Mesendoderm (in vitro differentiated cells): Measurements from ENCODE around the gene GET3.

Experiments used
- DNase-seq: peaks from one replicate; pipeline ENCODE4 v3.0.0; 2013
- H2AK5ac ChIP-seq: 2 replicates; pipeline ENCODE4 v1.6.1; 2013; ENCODE audit warnings: low read length, inconsistent platforms
- H2BK120ac ChIP-seq: 2 replicates; pipeline ENCODE4 v1.6.1; 2013; ENCODE audit warnings: low read depth, mild to moderate bottlenecking, low read length, moderate library complexity, mixed read lengths
- H2BK15ac ChIP-seq: replicated peaks from 2 replicates; pipeline ENCODE4 v1.6.1; 2013; ENCODE audit warnings: low read depth, mild to moderate bottlenecking, moderate library complexity
- H2BK5ac ChIP-seq: 2 replicates; pipeline ENCODE4 v1.6.1; 2013; ENCODE audit warnings: low read length, inconsistent platforms
- H3K18ac ChIP-seq: 2 replicates; pipeline ENCODE4 v1.6.1; 2013; ENCODE audit warnings: mild to moderate bottlenecking, low read length, mixed read lengths
- H3K23ac ChIP-seq: one replicate; pipeline ENCODE4 v1.6.1; 2013; ENCODE audit warnings: low read length
- H3K27ac ChIP-seq: 2 replicates; pipeline ENCODE4 v1.5.1; 2013; ENCODE audit warnings: low read depth, mild to moderate bottlenecking, inconsistent platforms, low read length, moderate library complexity
- H3K27me3 ChIP-seq: 2 replicates; pipeline ENCODE4 v1.6.1; 2013; ENCODE audit warnings: low read length, control low read depth, mild to moderate bottlenecking, inconsistent platforms; ENCODE audit not compliant: insufficient read depth, poor library complexity
- H3K36me3 ChIP-seq: 2 replicates; pipeline ENCODE4 v1.6.1; 2013; ENCODE audit warnings: low read length, inconsistent platforms; ENCODE audit not compliant: control insufficient read depth, insufficient read depth
- H3K4ac ChIP-seq: one replicate; pipeline ENCODE4 v1.6.1; 2013; ENCODE audit warnings: low read depth, mild to moderate bottlenecking, low read length, moderate library complexity
- H3K4me1 ChIP-seq: 2 replicates; pipeline ENCODE4 v1.6.1; 2013; ENCODE audit warnings: low read depth, low read length, inconsistent platforms; ENCODE audit not compliant: control insufficient read depth
- H3K4me2 ChIP-seq: 2 replicates; pipeline ENCODE4 v1.6.1; 2013; ENCODE audit warnings: low read length
- H3K4me3 ChIP-seq: 2 replicates; pipeline ENCODE4 v1.5.1; 2013; ENCODE audit warnings: mild to moderate bottlenecking, low read length
- H3K56ac ChIP-seq: one replicate; pipeline ENCODE4 v1.6.1; 2013; ENCODE audit warnings: low read length
- H3K79me1 ChIP-seq: 2 replicates; pipeline ENCODE4 v1.6.1; 2013; ENCODE audit warnings: low read length, inconsistent platforms
- H3K79me2 ChIP-seq: 2 replicates; pipeline ENCODE4 v1.6.1; 2013; ENCODE audit warnings: mild to moderate bottlenecking, low read length; ENCODE audit not compliant: control insufficient read depth, insufficient read depth
- H3K9ac ChIP-seq: 2 replicates; pipeline ENCODE4 v1.6.1; 2013; ENCODE audit warnings: low read length, inconsistent platforms
- H4K5ac ChIP-seq: one replicate; pipeline ENCODE4 v1.6.1; 2013; ENCODE audit warnings: low read length
- H4K8ac ChIP-seq: one replicate; pipeline ENCODE4 v1.6.1; 2013; ENCODE audit warnings: low read depth, mild to moderate bottlenecking, control low read depth, low read length, moderate library complexity
- WGBS: extraction: QIAGEN DNeasy Blood & Tissue Kit; methylation state at CpG from one replicate; pipeline ENCODE4 v1.1.7; 2013; ENCODE audit warnings: low lambda C conversion rate, missing lambda C conversion rate; ENCODE audit not compliant: insufficient coverage; ENCODE audit errors: extremely low coverage; 5-methylcytosine and 5-hydroxymethylcytosine counted together

Gene GET3

DNA sequence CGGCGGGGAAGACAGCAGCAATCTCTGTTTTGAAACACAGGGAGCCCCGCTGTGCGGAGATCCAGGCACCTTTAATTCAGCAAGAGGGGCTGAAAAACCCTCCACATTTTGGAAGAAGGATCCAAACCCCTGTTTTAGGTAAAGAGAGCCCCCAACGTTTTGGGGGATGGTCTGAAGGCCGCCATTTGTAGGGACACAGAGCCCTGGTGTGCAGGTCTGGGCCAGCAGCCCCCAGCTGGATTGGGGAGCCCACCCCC, 41.5 kb downstream of the GET3 start:
- H3K36me3 ChIP-seq = no peaks in the 10 kb centered on the region
- peak overlapping the region; percentile 88 for H3K4me2 ChIP-seq
- peak overlapping the region; percentile 36 for H3K27ac ChIP-seq
- peak overlapping the region; percentile 78 for H3K9ac ChIP-seq
- no peak overlapping the region for H4K5ac ChIP-seq
- no peaks in the 10 kb centered on the region for H3K79me2 ChIP-seq
- H4K8ac ChIP-seq = no peak overlapping the region
- WGBS = no CpG with 5 or more reads among the region's 6 CpGs
- no peak overlapping the region for H2BK15ac ChIP-seq
- no peak overlapping the region for H2BK120ac ChIP-seq
- H2AK5ac ChIP-seq = no peak overlapping the region
- H3K56ac ChIP-seq = peak overlapping the region; percentile 95
- DNase-seq = no peak
- peak overlapping the region; percentile 6 for H3K4ac ChIP-seq
- no peaks in the 10 kb centered on the region for H3K79me1 ChIP-seq
- H3K4me3 ChIP-seq = no peak overlapping the region
- H3K18ac ChIP-seq = peak overlapping the region; percentile 29
- peaks cover 12% of the 10 kb centered on the region for H3K4me1 ChIP-seq
- H3K23ac ChIP-seq = no peak overlapping the region
- no peaks in the 10 kb centered on the region for H3K27me3 ChIP-seq
- no peak overlapping the region for H2BK5ac ChIP-seq

- no peak overlapping the region for H4K5ac ChIP-seq
- H3K27me3 ChIP-seq = no peaks in the 10 kb centered on the region
- H3K4me2 ChIP-seq = no peak overlapping the region
- H3K4me1 ChIP-seq = peaks cover 12% of the 10 kb centered on the region
- no peak overlapping the region for H2AK5ac ChIP-seq
- peak overlapping the region; percentile 6 for H3K4ac ChIP-seq
- H3K18ac ChIP-seq = no peak overlapping the region
- no peaks in the 10 kb centered on the region for H3K79me1 ChIP-seq
- no peak overlapping the region for H2BK5ac ChIP-seq
- H2BK120ac ChIP-seq = no peak overlapping the region
- H2BK15ac ChIP-seq = no peak overlapping the region
- peak overlapping the region; percentile 36 for H3K27ac ChIP-seq
- peak overlapping the region; percentile 78 for H3K9ac ChIP-seq
- no peak overlapping the region for H3K23ac ChIP-seq
- H3K4me3 ChIP-seq = no peak overlapping the region
- no peaks in the 10 kb centered on the region for H3K79me2 ChIP-seq
- peak; percentile 71 for DNase-seq
- H3K36me3 ChIP-seq = no peaks in the 10 kb centered on the region
- no CpG with 5 or more reads among the region's 15 CpGs for WGBS
- no peak overlapping the region for H4K8ac ChIP-seq
- H3K56ac ChIP-seq = peak overlapping the region; percentile 95
Measured at GRCh38 chr19:12779162-12779993, 42.1 kb downstream of the GET3 start.

DNA sequence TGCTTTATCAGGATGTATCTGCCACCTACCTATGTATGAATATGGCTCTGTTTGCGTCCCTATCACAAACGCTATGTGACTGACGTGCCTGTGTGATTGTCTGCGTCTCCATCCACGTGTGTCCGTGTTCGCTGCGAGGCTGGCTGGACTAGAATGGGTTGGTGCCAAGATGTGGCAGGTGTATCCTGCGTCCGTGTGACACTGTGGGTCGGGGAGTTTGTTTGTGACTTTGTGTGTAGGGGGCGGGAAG, 44.8 kb downstream of the GET3 start:
- H3K9ac ChIP-seq = peak overlapping the region; percentile 77
- H3K4ac ChIP-seq = no peak overlapping the region
- no peaks in the 10 kb centered on the region for H3K27me3 ChIP-seq
- WGBS = no CpG with 5 or more reads among the region's 12 CpGs
- no peak overlapping the region for H2BK15ac ChIP-seq
- no peak overlapping the region for H2BK5ac ChIP-seq
- no peaks in the 10 kb centered on the region for H3K79me2 ChIP-seq
- no peak overlapping the region for H4K8ac ChIP-seq
- peaks cover 12% of the 10 kb centered on the region for H3K4me1 ChIP-seq
- H2AK5ac ChIP-seq = no peak overlapping the region
- no peak overlapping the region for H3K4me3 ChIP-seq
- no peak overlapping the region for H3K27ac ChIP-seq
- no peak for DNase-seq
- H3K18ac ChIP-seq = no peak overlapping the region
- H4K5ac ChIP-seq = no peak overlapping the region
- peak overlapping the region; percentile 83 for H3K4me2 ChIP-seq
- no peak overlapping the region for H3K23ac ChIP-seq
- no peaks in the 10 kb centered on the region for H3K36me3 ChIP-seq
- no peaks in the 10 kb centered on the region for H3K79me1 ChIP-seq
- no peak overlapping the region for H2BK120ac ChIP-seq
- peak overlapping the region; percentile 82 for H3K56ac ChIP-seq

DNA sequence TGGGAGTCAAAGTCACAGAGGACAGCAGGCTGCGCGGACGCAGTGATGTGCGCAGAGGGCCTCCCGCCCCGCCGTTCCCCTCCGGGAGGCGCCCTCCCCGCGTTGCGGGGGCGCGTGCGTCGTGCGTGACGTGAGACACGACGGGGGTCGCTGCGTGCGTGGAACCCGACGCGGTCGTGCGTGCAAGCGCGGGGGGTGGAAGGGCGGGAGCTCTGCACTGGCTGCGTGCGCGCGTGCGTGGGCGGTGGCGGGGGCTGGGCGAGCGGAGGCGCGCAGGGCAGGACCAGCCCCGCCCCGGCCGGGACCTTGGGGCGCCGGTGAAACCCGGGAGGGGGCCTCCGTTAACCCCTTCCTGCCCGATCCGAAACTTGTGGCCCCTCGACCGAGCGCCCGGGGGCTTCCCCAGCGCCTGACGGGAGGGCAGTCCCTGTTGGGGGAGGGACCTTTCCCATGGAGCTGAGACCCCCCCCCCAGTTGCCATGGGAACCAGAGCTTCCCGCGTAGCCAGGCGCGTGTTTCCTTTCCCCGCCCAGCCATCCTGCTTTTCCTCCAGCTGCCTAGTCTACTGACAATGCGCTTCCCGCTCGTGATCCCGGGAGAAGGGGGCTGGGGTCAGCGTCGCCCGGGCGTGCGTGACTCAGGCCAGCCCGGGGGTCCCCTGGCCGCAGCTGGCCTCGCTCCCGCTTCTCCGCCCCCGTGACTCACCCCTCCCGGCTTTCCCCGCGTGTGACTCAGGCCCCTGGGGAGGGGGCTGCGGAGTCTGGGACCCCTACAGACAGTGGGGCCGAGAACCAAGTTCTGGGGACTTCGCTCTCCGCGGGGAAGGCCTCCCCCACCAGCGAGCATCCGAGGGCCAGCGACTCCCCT, 45.4 kb downstream of the GET3 start:
- no CpG with 5 or more reads among the region's 88 CpGs for WGBS

DNA sequence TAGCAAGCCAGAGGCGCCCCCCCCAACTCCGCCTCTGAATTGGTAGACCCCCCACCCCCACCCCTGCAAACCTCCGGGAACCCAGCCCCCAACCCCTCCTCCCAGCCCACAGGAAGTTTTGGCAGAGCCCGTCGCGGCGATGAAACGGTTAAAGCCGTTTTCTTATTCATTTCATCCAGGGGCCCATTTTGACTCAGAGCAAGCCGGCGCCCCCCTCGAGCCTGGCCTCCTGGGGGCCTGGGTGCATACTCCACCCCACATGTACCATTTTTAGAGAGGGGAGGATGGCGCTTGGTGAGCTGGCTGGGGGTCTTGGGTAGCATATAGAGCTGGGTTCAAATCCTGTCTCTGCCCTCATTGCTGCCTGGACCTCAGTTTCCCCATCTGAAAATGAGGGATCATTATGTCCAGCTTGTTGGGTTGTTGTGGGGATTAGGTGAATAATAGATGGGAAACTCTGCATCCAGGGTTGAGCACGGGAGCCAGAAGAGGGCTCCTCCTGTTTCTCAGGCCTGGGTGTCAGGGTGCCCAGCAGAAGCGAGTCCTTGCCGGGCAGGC, 46.1 kb downstream of the GET3 start:
- no peak for DNase-seq
- H3K27me3 ChIP-seq = no peaks in the 10 kb centered on the region
- peak overlapping the region; percentile 11 for H3K27ac ChIP-seq
- H3K56ac ChIP-seq = peak overlapping the region; percentile 82
- H3K36me3 ChIP-seq = no peaks in the 10 kb centered on the region
- peak overlapping the region; percentile 77 for H3K9ac ChIP-seq
- H2BK15ac ChIP-seq = no peak overlapping the region
- H3K23ac ChIP-seq = no peak overlapping the region
- peak overlapping the region; percentile 69 for H3K18ac ChIP-seq
- H3K79me1 ChIP-seq = no peaks in the 10 kb centered on the region
- peak overlapping the region; percentile 82 for H2AK5ac ChIP-seq
- peak overlapping the region; percentile 89 for H3K4ac ChIP-seq
- peaks cover 13% of the 10 kb centered on the region for H3K4me1 ChIP-seq
- H4K5ac ChIP-seq = no peak overlapping the region
- no CpG with 5 or more reads among the region's 16 CpGs for WGBS
- no peak overlapping the region for H2BK120ac ChIP-seq
- no peaks in the 10 kb centered on the region for H3K79me2 ChIP-seq
- H2BK5ac ChIP-seq = no peak overlapping the region
- H3K4me3 ChIP-seq = no peak overlapping the region
- peak overlapping the region; percentile 22 for H3K4me2 ChIP-seq
- H4K8ac ChIP-seq = no peak overlapping the region

More for the DNA sequence above, 45.4 kb downstream of the GET3 start:
- Histone ChIP-seq H3K27me3 (no peaks in the 10 kb centered on the region), H3K4ac (peak overlapping the region; percentile 89), H4K8ac (no peak overlapping the region), H3K79me2 (no peaks in the 10 kb centered on the region), H3K23ac (no peak overlapping the region), H3K27ac (peak overlapping the region; percentile 43), H3K79me1 (no peaks in the 10 kb centered on the region), H2BK120ac (no peak overlapping the region), H3K36me3 (no peaks in the 10 kb centered on the region), H3K9ac (peak overlapping the region; percentile 77), H4K5ac (no peak overlapping the region), H3K18ac (peak overlapping the region; percentile 69), H3K4me2 (peak overlapping the region; percentile 83), H2BK5ac (no peak overlapping the region), H2BK15ac (no peak overlapping the region), H3K4me3 (peak overlapping the region; percentile 39), H3K56ac (peak overlapping the region; percentile 82), H3K4me1 (peaks cover 12% of the 10 kb centered on the region), H2AK5ac (no peak overlapping the region)
- DNase-seq = peak; percentile 67
